SK-N-SH treated with all-trans-retinoic acid at 6 μM for 48 hours (cell line): ENCODE measurements around the gene FSTL1.

Experiments used
- ATAC-seq: fragments of 200-7000 bp; cut with Tn5 transposase; 3 replicates; pipeline ENCODE4 v1.9.1; 2020; ENCODE audit warnings: mild to moderate bottlenecking, moderate library complexity
- BACH2 ChIP-seq: fragments of 250-450 bp; sonication (Bioruptor Pico); IDR thresholded peaks from 2 replicates; pipeline ENCODE4 v1.9.0; 2021; ENCODE audit warnings: mild to moderate bottlenecking, borderline replicate concordance
- CSDC2 ChIP-seq: fragments of 250-450 bp; sonication (Bioruptor Pico); IDR thresholded peaks from 2 replicates; pipeline ENCODE4 v1.5.0; 2020; ENCODE audit warnings: mild to moderate bottlenecking, moderate library complexity
- CSRNP3 ChIP-seq: fragments of 250-450 bp; sonication (Bioruptor Pico); IDR thresholded peaks from 2 replicates; pipeline ENCODE4 v1.5.1; 2021; ENCODE audit warnings: mild to moderate bottlenecking, moderate library complexity
- ESRRG ChIP-seq: fragments of 250-450 bp; sonication (Bioruptor Pico); IDR thresholded peaks from 2 replicates; pipeline ENCODE4 v1.6.1; 2021; ENCODE audit warnings: mild to moderate bottlenecking
- GLIS3 ChIP-seq: fragments of 250-450 bp; sonication (Bioruptor Pico); IDR thresholded peaks from 2 replicates; pipeline ENCODE4 v1.5.0; 2020; ENCODE audit warnings: mild to moderate bottlenecking, moderate library complexity
- ISL1 ChIP-seq: fragments of 250-450 bp; sonication (Bioruptor Pico); IDR thresholded peaks from 2 replicates; pipeline ENCODE4 v2.1.2; 2022; ENCODE audit warnings: mild to moderate bottlenecking, moderate library complexity
- OSR1 ChIP-seq: fragments of 250-450 bp; sonication (Bioruptor Pico); IDR thresholded peaks from 2 replicates; pipeline ENCODE4 v1.8.0; 2022; ENCODE audit warnings: moderate library complexity, mild to moderate bottlenecking, inconsistent platforms
- POU6F1 ChIP-seq: fragments of 250-450 bp; sonication (Bioruptor Pico); IDR thresholded peaks from 2 replicates; pipeline ENCODE4 v1.8.0; 2021; ENCODE audit warnings: low read depth, mild to moderate bottlenecking, moderate library complexity, borderline replicate concordance
- PPARA ChIP-seq: fragments of 250-450 bp; sonication (Bioruptor Pico); IDR thresholded peaks from 2 replicates; pipeline ENCODE4 v1.5.0; 2020; ENCODE audit warnings: mild to moderate bottlenecking, borderline replicate concordance
- RARB ChIP-seq: fragments of 250-450 bp; sonication (Bioruptor Pico); IDR thresholded peaks from 2 replicates; pipeline ENCODE4 v1.8.0; 2021; ENCODE audit warnings: mild to moderate bottlenecking, moderate library complexity
- SNAI2 ChIP-seq: fragments of 250-450 bp; sonication (Bioruptor Pico); IDR thresholded peaks from 2 replicates; pipeline ENCODE4 v1.5.0; 2020; ENCODE audit warnings: mild to moderate bottlenecking, moderate library complexity
- TCF4 ChIP-seq: fragments of 250-450 bp; sonication (Bioruptor Pico); IDR thresholded peaks from 2 replicates; pipeline ENCODE4 v1.8.0; 2021; ENCODE audit warnings: mild to moderate bottlenecking, moderate library complexity, borderline replicate concordance
- TOX ChIP-seq: fragments of 250-450 bp; sonication (Bioruptor Pico); IDR thresholded peaks from 2 replicates; pipeline ENCODE4 v1.8.0; 2021; ENCODE audit warnings: mild to moderate bottlenecking, moderate library complexity, borderline replicate concordance
- TSHZ2 ChIP-seq: fragments of 250-450 bp; sonication (Bioruptor Pico); IDR thresholded peaks from 2 replicates; pipeline ENCODE4 v1.5.0; 2020; ENCODE audit warnings: mild to moderate bottlenecking, moderate library complexity
- ZC3H10 ChIP-seq: fragments of 250-450 bp; sonication (Bioruptor Pico); IDR thresholded peaks from 2 replicates; pipeline ENCODE4 v1.5.1; 2021; ENCODE audit warnings: mild to moderate bottlenecking, moderate library complexity
- ZNF565 ChIP-seq: fragments of 450-650 bp; formaldehyde crosslinking; conservative IDR thresholded peaks from 2 replicates; pipeline ENCODE4 v1.5.0; 2020; ENCODE audit warnings: low read depth, mild to moderate bottlenecking, moderate library complexity
- ZNF70 ChIP-seq: fragments of 450-650 bp; formaldehyde crosslinking; IDR thresholded peaks from 2 replicates; pipeline ENCODE4 v1.5.0; 2020; ENCODE audit warnings: mild to moderate bottlenecking, moderate library complexity
- ZNF8 ChIP-seq: fragments of 450-650 bp; formaldehyde crosslinking; IDR thresholded peaks from 2 replicates; pipeline ENCODE4 v1.5.0; 2020; ENCODE audit warnings: mild to moderate bottlenecking, moderate library complexity
- TF ChIP-seq, protein P1 (sequence below): fragments of 250-450 bp; sonication (Bioruptor Pico); IDR thresholded peaks from 2 replicates; pipeline ENCODE4 v1.8.0; 2020; ENCODE audit warnings: mild to moderate bottlenecking, moderate library complexity, borderline replicate concordance
- TF ChIP-seq, protein P2 (sequence below): fragments of 250-450 bp; sonication (Bioruptor Pico); IDR thresholded peaks from 2 replicates; pipeline ENCODE4 v1.5.1; 2020; ENCODE audit warnings: low read depth, mild to moderate bottlenecking, moderate library complexity

Gene FSTL1

DNA sequence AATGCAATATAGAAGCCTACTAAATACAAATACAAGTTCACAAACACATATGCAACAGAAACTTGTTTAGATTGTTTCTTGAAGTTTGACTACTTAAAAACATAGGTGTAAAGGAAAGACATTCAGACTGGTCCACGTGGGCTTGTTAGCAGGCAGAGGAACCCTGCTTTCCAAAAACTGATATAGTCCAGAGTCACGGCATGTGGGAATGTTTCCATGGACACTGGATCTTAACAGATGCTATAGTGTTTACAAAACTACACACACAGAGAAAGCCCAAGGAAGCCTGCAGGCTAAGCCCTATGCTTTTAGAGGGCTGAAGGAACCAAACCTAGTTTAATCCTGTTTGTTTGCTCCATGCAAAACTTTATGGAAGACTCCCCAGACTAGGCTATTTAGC lies 56.4 kb downstream of the FSTL1 start:
- ATAC-seq: no peak
- TF ChIP-seq PPARA (no peak), CSRNP3 (no peak), POU6F1 (CRISPR knock-in tag) (no peak), ZNF565 (CRISPR knock-in tag) (no peak), TCF4 (CRISPR knock-in tag) (no peak), ZC3H10 (CRISPR knock-in tag) (no peak), ESRRG (CRISPR knock-in tag) (no peak), TOX (no peak), SNAI2 (CRISPR knock-in tag) (no peak), ZNF8 (CRISPR knock-in tag) (no peak), RARB (CRISPR knock-in tag) (no peak), BACH2 (CRISPR knock-in tag) (no peak), CSDC2 (CRISPR knock-in tag) (no peak), ZNF70 (CRISPR knock-in tag) (no peak), GLIS3 (CRISPR knock-in tag) (no peak)
- TF ChIP-seq, protein P1, sequence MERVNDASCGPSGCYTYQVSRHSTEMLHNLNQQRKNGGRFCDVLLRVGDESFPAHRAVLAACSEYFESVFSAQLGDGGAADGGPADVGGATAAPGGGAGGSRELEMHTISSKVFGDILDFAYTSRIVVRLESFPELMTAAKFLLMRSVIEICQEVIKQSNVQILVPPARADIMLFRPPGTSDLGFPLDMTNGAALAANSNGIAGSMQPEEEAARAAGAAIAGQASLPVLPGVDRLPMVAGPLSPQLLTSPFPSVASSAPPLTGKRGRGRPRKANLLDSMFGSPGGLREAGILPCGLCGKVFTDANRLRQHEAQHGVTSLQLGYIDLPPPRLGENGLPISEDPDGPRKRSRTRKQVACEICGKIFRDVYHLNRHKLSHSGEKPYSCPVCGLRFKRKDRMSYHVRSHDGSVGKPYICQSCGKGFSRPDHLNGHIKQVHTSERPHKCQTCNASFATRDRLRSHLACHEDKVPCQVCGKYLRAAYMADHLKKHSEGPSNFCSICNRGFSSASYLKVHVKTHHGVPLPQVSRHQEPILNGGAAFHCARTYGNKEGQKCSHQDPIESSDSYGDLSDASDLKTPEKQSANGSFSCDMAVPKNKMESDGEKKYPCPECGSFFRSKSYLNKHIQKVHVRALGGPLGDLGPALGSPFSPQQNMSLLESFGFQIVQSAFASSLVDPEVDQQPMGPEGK: no peak
- TF ChIP-seq, protein P2, sequence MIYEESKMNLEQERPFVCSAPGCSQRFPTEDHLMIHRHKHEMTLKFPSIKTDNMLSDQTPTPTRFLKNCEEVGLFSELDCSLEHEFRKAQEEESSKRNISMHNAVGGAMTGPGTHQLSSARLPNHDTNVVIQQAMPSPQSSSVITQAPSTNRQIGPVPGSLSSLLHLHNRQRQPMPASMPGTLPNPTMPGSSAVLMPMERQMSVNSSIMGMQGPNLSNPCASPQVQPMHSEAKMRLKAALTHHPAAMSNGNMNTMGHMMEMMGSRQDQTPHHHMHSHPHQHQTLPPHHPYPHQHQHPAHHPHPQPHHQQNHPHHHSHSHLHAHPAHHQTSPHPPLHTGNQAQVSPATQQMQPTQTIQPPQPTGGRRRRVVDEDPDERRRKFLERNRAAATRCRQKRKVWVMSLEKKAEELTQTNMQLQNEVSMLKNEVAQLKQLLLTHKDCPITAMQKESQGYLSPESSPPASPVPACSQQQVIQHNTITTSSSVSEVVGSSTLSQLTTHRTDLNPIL (CRISPR knock-in tag): no peak

DNA sequence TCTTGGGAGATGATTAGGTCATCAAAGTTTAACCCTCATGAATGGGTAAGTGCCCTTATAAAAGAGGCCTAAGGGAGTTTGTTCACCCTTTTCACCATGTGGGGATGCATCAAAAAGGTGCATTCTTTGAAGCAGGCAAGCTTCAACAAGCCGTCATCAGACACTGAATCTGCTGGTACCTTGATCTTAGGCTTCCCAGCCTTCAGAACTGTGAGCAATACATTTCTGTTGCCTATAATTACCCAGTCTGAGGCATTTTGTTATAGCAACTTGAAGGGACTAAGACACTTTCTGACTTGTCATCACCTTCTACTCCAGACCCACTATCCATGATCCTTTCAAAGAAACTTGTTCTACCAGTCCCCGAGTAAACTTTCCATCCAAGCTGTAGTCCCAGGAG lies 57.0 kb downstream of the FSTL1 start:
- no peak for TF ChIP-seq TCF4 (CRISPR knock-in tag)
- TF ChIP-seq, protein P1: 0 out of 2 replicates have a peak, but pooled peaks have one; percentile 7
- TF ChIP-seq CSDC2 (CRISPR knock-in tag): no peak
- TF ChIP-seq, all 23 proteins: peak for 1
- no peak for ATAC-seq

DNA sequence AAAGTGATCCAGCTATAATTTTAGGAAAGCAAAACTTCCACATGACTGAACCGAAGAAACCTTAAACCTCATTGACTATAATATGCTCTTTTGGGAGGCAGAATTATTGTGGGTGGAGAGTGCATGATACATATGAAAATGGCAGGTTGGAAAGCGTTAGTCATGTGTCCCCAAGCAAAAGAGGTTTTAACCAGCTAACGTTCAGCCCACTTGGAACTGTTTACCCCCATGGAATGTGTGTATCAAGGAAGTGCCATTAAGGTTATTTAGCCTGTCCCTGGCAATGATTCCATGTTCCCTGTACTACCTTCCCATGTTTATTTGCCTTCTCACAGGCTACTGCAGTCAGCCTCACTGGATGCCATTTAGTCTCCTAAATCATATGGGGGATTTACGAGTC lies 57.5 kb downstream of the FSTL1 start:
- ATAC-seq: no peak
- TF ChIP-seq ISL1 (CRISPR knock-in tag) (no peak), TSHZ2 (CRISPR knock-in tag) (no peak), ZNF8 (CRISPR knock-in tag) (no peak), OSR1 (CRISPR knock-in tag) (no peak), SNAI2 (CRISPR knock-in tag) (no peak), ZC3H10 (CRISPR knock-in tag) (no peak)
- TF ChIP-seq, protein P1: 0 out of 2 replicates have a peak, but pooled peaks have one; percentile 9
- TF ChIP-seq, all 23 proteins: peak for 1
